A549 (cell line): ENCODE data around the gene CFLAR. TPM values are rescaled to one million over a fixed set of nuclear protein-coding genes. Genes with fewer than 3 reads are reported as not detected.

ENCODE experiments used
- ATAC-seq, 2 experiments: fragments of 200-7000 bp in 1 of 2; fragments of >200 bp in 1 of 2; cut with Nextera tagmentation in 1 of 2; cut with Tn5 transposase in 1 of 2; 3 replicates each; pipeline versions ENCODE4 v1.8.0 to v1.9.1; 2018 to 2020; ENCODE audit warnings: mild to moderate bottlenecking in 1 of 2, moderate library complexity in 1 of 2
- CTCF ChIA-PET: fragments of 300-600 bp; sonication (Branson Sonifier 250); formaldehyde crosslinking; extraction: SDS; loops from one replicate; lab custom pipeline; 2021; ENCODE audit warnings: antibody characterized with exemption, inconsistent platforms; lab: Yijun Ruan, JAX
- POLR2A ChIA-PET: fragments of 350-600 bp; formaldehyde crosslinking; extraction: SDS; loops from one replicate; lab custom pipeline; 2021; ENCODE audit warnings: antibody characterized with exemption, inconsistent platforms; lab: Yijun Ruan, JAX
- DNase-seq, 2 experiments: peaks; one replicate each; pipeline versions ENCODE4 v3.0.0 to v3.0.0-alpha.2; 2011 to 2016; ENCODE audit warnings: low read depth in 1 of 2, low spot score in 1 of 2
- FAIRE-seq: peaks from 2 replicates; lab custom pipeline; 2011; peaks lifted over from hg19 to GRCh38; lab: Jason Lieb, UNC
- H3K27ac ChIP-seq, 2 experiments: fragments of >200 bp; sonication (Bioruptor Twin); formaldehyde crosslinking; 3 replicates each; pipeline ENCODE4 v1.5.1; 2016 to 2017
- H3K4me1 ChIP-seq: fragments of >200 bp; sonication (Bioruptor Twin); formaldehyde crosslinking; 3 replicates; pipeline ENCODE4 v1.6.1; 2016
- H3K4me2 ChIP-seq: fragments of >200 bp; sonication (Bioruptor Twin); formaldehyde crosslinking; 3 replicates; pipeline ENCODE4 v1.6.1; 2016
- H3K4me3 ChIP-seq: fragments of >200 bp; sonication (Bioruptor Twin); formaldehyde crosslinking; 3 replicates; pipeline ENCODE4 v1.5.1; 2016
- H3K9me3 ChIP-seq: fragments of >200 bp; sonication (Bioruptor Twin); formaldehyde crosslinking; 3 replicates; pipeline ENCODE4 v1.6.1; 2016
- CEBPB ChIP-seq, 2 experiments: fragments of >200 bp in 1 of 2; sonication (Bioruptor Twin) in 1 of 2; formaldehyde crosslinking in 1 of 2; IDR thresholded peaks; 2 replicates each; pipeline ENCODE4 v1.6.1; 2012 to 2016
- EHF ChIP-seq: fragments of 250-450 bp; sonication (Bioruptor Pico); IDR thresholded peaks from 2 replicates; pipeline ENCODE4 v1.5.0; 2020; ENCODE audit warnings: mild to moderate bottlenecking
- EHMT2 ChIP-seq: fragments of 200-600 bp; sonication (generic); IDR thresholded peaks from 2 replicates; pipeline ENCODE4 v1.6.1; 2016; ENCODE audit warnings: antibody characterized with exemption, low read depth, mild to moderate bottlenecking, moderate library complexity
- ESRRA ChIP-seq: fragments of 150-350 bp; IDR thresholded peaks from 2 replicates; pipeline ENCODE4 v1.6.1; 2014; ENCODE audit warnings: mild to moderate bottlenecking, low read length, borderline replicate concordance
- HDAC2 ChIP-seq: fragments of 200-600 bp; sonication (generic); IDR thresholded peaks from 2 replicates; pipeline ENCODE4 v1.6.1; 2016
- HOXA7 ChIP-seq: fragments of 250-450 bp; sonication (Bioruptor Pico); IDR thresholded peaks from 2 replicates; pipeline ENCODE4 v1.5.0; 2020; ENCODE audit warnings: mild to moderate bottlenecking, moderate library complexity
- HOXB13 ChIP-seq: fragments of 250-450 bp; sonication (Bioruptor Pico); IDR thresholded peaks from 2 replicates; pipeline ENCODE4 v1.5.0; 2020; ENCODE audit warnings: low read depth, mild to moderate bottlenecking, moderate library complexity
- JUN ChIP-seq, 2 experiments: fragments of >200 bp; sonication (Bioruptor Twin); formaldehyde crosslinking; IDR thresholded peaks; 2 replicates in 1 of 2; 3 replicates in 1 of 2; pipeline ENCODE4 v1.6.1; 2016 to 2017
- KDM5A ChIP-seq: fragments of 200-600 bp; sonication (generic); IDR thresholded peaks from 2 replicates; pipeline ENCODE4 v1.6.1; 2016; ENCODE audit warnings: antibody characterized with exemption, mild to moderate bottlenecking
- MAZ ChIP-seq: fragments of 150-350 bp; IDR thresholded peaks from 2 replicates; pipeline ENCODE4 v1.6.1; 2014; ENCODE audit warnings: antibody characterized with exemption, low read depth, low read length, borderline replicate concordance
- NPAS2 ChIP-seq: fragments of 250-450 bp; sonication (Bioruptor Pico); IDR thresholded peaks from 2 replicates; pipeline ENCODE4 v1.8.0; 2022; ENCODE audit warnings: mild to moderate bottlenecking, moderate library complexity, borderline replicate concordance
- NR3C1 ChIP-seq: fragments of >200 bp; sonication (Bioruptor Twin); formaldehyde crosslinking; IDR thresholded peaks from 3 replicates; pipeline ENCODE4 v1.6.1; 2017
- PHF8 ChIP-seq: fragments of 200-600 bp; sonication (generic); IDR thresholded peaks from 2 replicates; pipeline ENCODE4 v1.6.1; 2016; ENCODE audit warnings: low read depth, mild to moderate bottlenecking, antibody characterized with exemption, moderate library complexity, borderline replicate concordance
- POLR2A ChIP-seq: IDR thresholded peaks from 2 replicates; pipeline ENCODE4 v1.6.1; 2012; ENCODE audit warnings: mild to moderate bottlenecking, low read length
- RAD21 ChIP-seq, 2 experiments: fragments of >200 bp in 1 of 2; sonication (Bioruptor Twin) in 1 of 2; formaldehyde crosslinking in 1 of 2; IDR thresholded peaks in 1 of 2; conservative IDR thresholded peaks in 1 of 2; 2 replicates in 1 of 2; 3 replicates in 1 of 2; pipeline ENCODE4 v1.6.1; 2012 to 2018; ENCODE audit warnings: inconsistent platforms in 1 of 2
- RARB ChIP-seq: fragments of 250-450 bp; sonication (Bioruptor Pico); IDR thresholded peaks from 2 replicates; pipeline ENCODE4 v1.8.0; 2021; ENCODE audit warnings: mild to moderate bottlenecking, moderate library complexity
- RCOR1 ChIP-seq: fragments of 150-350 bp; IDR thresholded peaks from 2 replicates; pipeline ENCODE4 v1.6.1; 2014; ENCODE audit warnings: antibody characterized with exemption, low read length, low read depth
- RFX5 ChIP-seq: fragments of 450-650 bp; IDR thresholded peaks from 2 replicates; pipeline ENCODE4 v1.7.1; 2014; ENCODE audit warnings: antibody characterized with exemption, mild to moderate bottlenecking, moderate library complexity
- RNF2 ChIP-seq: fragments of 200-600 bp; sonication (generic); IDR thresholded peaks from 2 replicates; pipeline ENCODE4 v1.6.1; 2016; ENCODE audit warnings: low read depth, mild to moderate bottlenecking, antibody characterized with exemption, moderate library complexity, borderline replicate concordance
- SMC3 ChIP-seq: fragments of >200 bp; sonication (Bioruptor Twin); formaldehyde crosslinking; IDR thresholded peaks from 3 replicates; pipeline ENCODE4 v1.6.1; 2018; ENCODE audit warnings: inconsistent platforms
- ZNF302 ChIP-seq: fragments of 250-450 bp; sonication (Bioruptor Pico); IDR thresholded peaks from 2 replicates; pipeline ENCODE4 v1.9.0; 2021; ENCODE audit warnings: inconsistent platforms, mild to moderate bottlenecking, moderate library complexity
- WGBS: methylation state at CpG from one replicate; pipeline ENCODE4 v1.1.6; 2017; ENCODE audit errors: missing lambda C conversion rate; 5-methylcytosine and 5-hydroxymethylcytosine counted together
- polyA plus RNA-seq, 4 experiments: library from polyadenylated mRNA; depleted of rRNA in 3 of 4; stranded (reverse); fragments of >200 nt; fragmentation: RNase III in 1 of 4; extraction: RNeasy Plus Mini Kit Qiagen cat#74134 plus additional on column Dnase treatment in 1 of 4; gene quantifications; 2 replicates in 3 of 4; 3 replicates in 1 of 4; pipeline ENCODE4 v1.2.3, GENCODE V29; 2011 to 2017
- TF ChIP-seq, protein P1 (sequence below): fragments of 250-450 bp; sonication (Bioruptor Pico); IDR thresholded peaks from 2 replicates; pipeline ENCODE4 v1.5.0; 2021; ENCODE audit warnings: mild to moderate bottlenecking, moderate library complexity, borderline replicate concordance
- TF ChIP-seq, protein P2 (sequence below): IDR thresholded peaks from 2 replicates; pipeline ENCODE4 v1.6.1; 2012
- TF ChIP-seq, protein P3 (sequence below): fragments of 250-450 bp; sonication (Bioruptor Pico); IDR thresholded peaks from 2 replicates; pipeline ENCODE4 v1.5.0; 2020; ENCODE audit warnings: low read depth, mild to moderate bottlenecking, moderate library complexity
- TF ChIP-seq, protein P4 (sequence below): fragments of 450-650 bp; IDR thresholded peaks from 2 replicates; pipeline ENCODE4 v1.6.1; 2014; ENCODE audit warnings: antibody characterized with exemption

CFLAR gene
- polyA plus RNA-seq, 2 of the 4 experiments (the other 2 are of a cell fraction), result 56.5 to 89.4 TPM

DNA sequence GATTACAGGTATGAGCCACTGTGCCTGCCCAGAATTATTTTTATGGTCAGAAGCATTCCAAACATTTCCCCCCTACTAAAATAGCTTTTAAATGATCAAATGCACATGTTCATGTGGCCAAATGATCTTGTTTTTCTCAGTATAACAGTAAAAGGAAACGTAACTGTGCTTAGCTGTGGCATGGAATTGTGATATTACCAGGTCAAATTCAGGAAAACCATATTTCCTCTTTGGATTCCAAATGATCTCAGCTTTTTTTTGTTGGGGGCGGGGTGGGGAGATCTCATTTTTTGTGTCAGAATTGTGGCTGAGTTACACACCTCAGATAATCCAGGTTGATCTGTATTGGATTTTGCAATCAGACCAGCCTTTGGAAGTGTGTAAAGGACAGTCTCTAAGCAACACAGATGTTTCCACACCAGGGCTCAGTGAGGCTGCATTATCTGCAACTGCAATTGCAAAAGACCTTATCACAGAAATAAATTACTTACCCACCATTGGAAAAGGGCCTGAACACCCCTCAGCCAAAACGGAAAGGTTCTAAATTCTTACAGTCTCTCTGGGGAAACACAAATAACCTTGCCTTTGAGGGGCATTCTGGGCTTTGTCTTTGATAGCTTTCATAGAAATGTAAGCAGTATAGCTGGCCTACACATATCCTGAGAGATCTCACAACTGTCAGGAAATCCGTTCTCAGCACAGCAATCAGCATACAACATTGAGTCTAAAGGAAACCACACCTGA lies 75.3 kb downstream of the CFLAR start:
- FAIRE-seq (no peak), ATAC-seq (no peak), DNase-seq (no peak)
- ChIA-PET POLR2A (no interaction called here), CTCF (interaction anchor here (1.1 to 1.6 kb wide), 4 partner anchors 8 to 286 kb away, joined by 3 to 8 read pairs (median 5); partner anchors contain the start of gene CASP10)
- 76% methylated on average over 4 of the region's 4 CpGs for WGBS
- no peak overlapping the region for H3K4me3 ChIP-seq
- H3K27ac ChIP-seq, result no peak overlapping the region
- TF ChIP-seq NPAS2 (CRISPR knock-in tag) (no peak), JUN (IDR thresholded peaks at IDR 0.05) (no peak)
- H3K4me1 ChIP-seq, result no peaks in the 10 kb centered on the region
- no peaks in the 10 kb centered on the region for H3K9me3 ChIP-seq
- no peak overlapping the region for H3K4me2 ChIP-seq

DNA sequence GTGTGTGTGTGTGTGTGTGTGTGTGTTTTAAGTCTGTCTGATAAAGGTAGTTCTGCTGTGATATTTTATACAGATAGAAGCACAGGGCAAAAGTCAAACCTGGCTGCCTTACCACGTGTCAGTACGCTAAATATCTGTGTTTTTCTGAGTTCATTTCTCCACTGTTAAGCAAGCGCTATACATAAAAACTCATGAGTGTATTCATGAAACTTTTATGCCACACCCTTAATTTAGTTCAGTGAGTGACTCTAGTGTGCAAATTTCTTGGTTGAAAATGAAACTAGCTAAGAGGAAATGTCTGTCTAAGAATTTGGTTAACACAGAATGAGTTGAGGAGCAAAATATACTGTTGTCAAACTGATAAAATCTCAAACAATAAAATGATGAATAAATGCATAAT lies 78.1 kb downstream of the CFLAR start:
- H3K4me2 ChIP-seq, result no peak overlapping the region
- H3K27ac ChIP-seq, result no peak overlapping the region
- TF ChIP-seq, protein P1, sequence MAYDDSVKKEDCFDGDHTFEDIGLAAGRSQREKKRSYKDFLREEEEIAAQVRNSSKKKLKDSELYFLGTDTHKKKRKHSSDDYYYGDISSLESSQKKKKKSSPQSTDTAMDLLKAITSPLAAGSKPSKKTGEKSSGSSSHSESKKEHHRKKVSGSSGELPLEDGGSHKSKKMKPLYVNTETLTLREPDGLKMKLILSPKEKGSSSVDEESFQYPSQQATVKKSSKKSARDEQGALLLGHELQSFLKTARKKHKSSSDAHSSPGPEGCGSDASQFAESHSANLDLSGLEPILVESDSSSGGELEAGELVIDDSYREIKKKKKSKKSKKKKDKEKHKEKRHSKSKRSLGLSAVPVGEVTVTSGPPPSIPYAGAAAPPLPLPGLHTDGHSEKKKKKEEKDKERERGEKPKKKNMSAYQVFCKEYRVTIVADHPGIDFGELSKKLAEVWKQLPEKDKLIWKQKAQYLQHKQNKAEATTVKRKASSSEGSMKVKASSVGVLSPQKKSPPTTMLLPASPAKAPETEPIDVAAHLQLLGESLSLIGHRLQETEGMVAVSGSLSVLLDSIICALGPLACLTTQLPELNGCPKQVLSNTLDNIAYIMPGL, result no peak
- TF ChIP-seq NR3C1 (no peak), EHMT2 (no peak), ZNF302 (no peak), POLR2A (no peak), RFX5 (no peak), HOXA7 (CRISPR knock-in tag) (no peak)
- TF ChIP-seq, all 56 proteins: peak for 0
- 89% methylated on average over 3 of the region's 3 CpGs for WGBS
- no peaks in the 10 kb centered on the region for H3K4me1 ChIP-seq
- ChIA-PET CTCF (interaction anchor here (2.0 to 3.7 kb wide), 4 partner anchors 8 to 38 kb away, joined by 9 to 19 read pairs (median 13); partner anchors contain the start of gene CASP10), POLR2A (no interaction called here)
- ATAC-seq (no peak), FAIRE-seq (no peak), DNase-seq (no peak)
- H3K9me3 ChIP-seq, result no peaks in the 10 kb centered on the region
- H3K4me3 ChIP-seq, result no peak overlapping the region

DNA sequence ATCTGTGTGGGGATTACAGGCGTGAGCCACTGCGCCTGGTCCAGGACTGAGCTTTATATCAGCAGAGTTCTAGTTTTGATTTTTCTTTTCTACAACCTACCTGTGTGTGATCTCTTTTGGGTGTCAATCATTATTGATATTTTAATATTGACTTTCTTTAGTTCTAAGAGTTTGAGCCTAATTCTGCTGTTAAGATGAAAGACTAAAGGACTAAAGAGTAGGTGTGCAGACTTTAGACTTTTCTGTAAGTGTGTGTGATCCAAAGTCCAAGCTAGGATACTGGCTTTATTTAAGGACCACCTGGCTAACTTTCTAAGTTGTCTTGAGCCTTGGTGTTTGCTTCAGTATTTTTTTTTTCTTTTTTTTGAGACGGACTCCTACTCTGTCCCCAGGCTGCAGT lies 79.4 kb downstream of the CFLAR start:
- CTCF ChIA-PET, result interaction anchor here (0.6 to 3.7 kb wide), 7 partner anchors 9 to 296 kb away, joined by 3 to 19 read pairs (median 10); partner anchors contain the start of gene CASP10
- Histone ChIP-seq H3K27ac (no peak overlapping the region), H3K4me3 (no peak overlapping the region), H3K4me2 (no peak overlapping the region), H3K9me3 (no peaks in the 10 kb centered on the region), H3K4me1 (no peaks in the 10 kb centered on the region)
- TF ChIP-seq SMC3 (no peak), RARB (CRISPR knock-in tag) (no peak), ESRRA (no peak), PHF8 (no peak), HDAC2 (no peak), RAD21 (conservative IDR thresholded peaks at IDR 0.05 in 1 of 2, IDR thresholded peaks at IDR 0.05 in 1 of 2) (no peak), KDM5A (no peak), CEBPB (IDR thresholded peaks at IDR 0.05) (no peak), RCOR1 (no peak), RNF2 (no peak), HOXB13 (no peak), EHF (CRISPR knock-in tag) (no peak), MAZ (no peak)
- TF ChIP-seq, protein P1, result no peak
- TF ChIP-seq, protein P2, sequence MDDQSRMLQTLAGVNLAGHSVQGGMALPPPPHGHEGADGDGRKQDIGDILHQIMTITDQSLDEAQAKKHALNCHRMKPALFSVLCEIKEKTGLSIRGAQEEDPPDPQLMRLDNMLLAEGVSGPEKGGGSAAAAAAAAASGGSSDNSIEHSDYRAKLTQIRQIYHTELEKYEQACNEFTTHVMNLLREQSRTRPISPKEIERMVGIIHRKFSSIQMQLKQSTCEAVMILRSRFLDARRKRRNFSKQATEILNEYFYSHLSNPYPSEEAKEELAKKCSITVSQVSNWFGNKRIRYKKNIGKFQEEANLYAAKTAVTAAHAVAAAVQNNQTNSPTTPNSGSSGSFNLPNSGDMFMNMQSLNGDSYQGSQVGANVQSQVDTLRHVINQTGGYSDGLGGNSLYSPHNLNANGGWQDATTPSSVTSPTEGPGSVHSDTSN, result no peak
- TF ChIP-seq, protein P3, sequence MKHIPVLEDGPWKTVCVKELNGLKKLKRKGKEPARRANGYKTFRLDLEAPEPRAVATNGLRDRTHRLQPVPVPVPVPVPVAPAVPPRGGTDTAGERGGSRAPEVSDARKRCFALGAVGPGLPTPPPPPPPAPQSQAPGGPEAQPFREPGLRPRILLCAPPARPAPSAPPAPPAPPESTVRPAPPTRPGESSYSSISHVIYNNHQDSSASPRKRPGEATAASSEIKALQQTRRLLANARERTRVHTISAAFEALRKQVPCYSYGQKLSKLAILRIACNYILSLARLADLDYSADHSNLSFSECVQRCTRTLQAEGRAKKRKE (CRISPR knock-in tag), result no peak
- TF ChIP-seq, protein P4, sequence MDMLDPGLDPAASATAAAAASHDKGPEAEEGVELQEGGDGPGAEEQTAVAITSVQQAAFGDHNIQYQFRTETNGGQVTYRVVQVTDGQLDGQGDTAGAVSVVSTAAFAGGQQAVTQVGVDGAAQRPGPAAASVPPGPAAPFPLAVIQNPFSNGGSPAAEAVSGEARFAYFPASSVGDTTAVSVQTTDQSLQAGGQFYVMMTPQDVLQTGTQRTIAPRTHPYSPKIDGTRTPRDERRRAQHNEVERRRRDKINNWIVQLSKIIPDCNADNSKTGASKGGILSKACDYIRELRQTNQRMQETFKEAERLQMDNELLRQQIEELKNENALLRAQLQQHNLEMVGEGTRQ, result no peak
- 84% methylated on average over 3 of the region's 3 CpGs for WGBS
- ATAC-seq (no peak), FAIRE-seq (no peak), DNase-seq (no peak)
- POLR2A ChIA-PET, result interaction anchor here (0.8 kb wide), 1 partner anchor 231 kb away, joined by 3 read pairs; no protein-coding TSS in a partner anchor
